Naive B cell (primary cell): ENCODE data around the gene UCP3. TPM values are rescaled to one million over a fixed set of nuclear protein-coding genes. Genes with fewer than 3 reads are reported as not detected.

Experiments used
- ATAC-seq, 2 donors: fragments of 150-1000 bp; cut with Tn5 transposase; 2 replicates each; pipeline ENCODE4 v1.10.0; 2021; ENCODE audit warnings: low read depth in 2 of 2, mild to moderate bottlenecking in 2 of 2, moderate library complexity in 2 of 2
- DNase-seq: peaks from one replicate; pipeline ENCODE4 v3.0.0; 2022
- H3K27ac Mint-ChIP-seq, 6 donors: one replicate each; pipeline ENCODE4 v1.8.0; 2020 to 2022; ENCODE audit warnings: mild to moderate bottlenecking in 6 of 6, mixed read lengths in 6 of 6, moderate library complexity in 5 of 6, inconsistent platforms in 2 of 6
- H3K27me3 Mint-ChIP-seq, 3 donors: one replicate each; pipeline ENCODE4 v1.8.0; 2021 to 2022; ENCODE audit warnings: mixed read lengths in 3 of 3, mild to moderate bottlenecking in 1 of 3
- H3K36me3 Mint-ChIP-seq, 2 donors: one replicate each; pipeline ENCODE4 v1.8.0; 2020 to 2022; ENCODE audit warnings: mixed read lengths in 2 of 2, inconsistent platforms in 1 of 2, mild to moderate bottlenecking in 1 of 2
- H3K4me1 Mint-ChIP-seq, 3 donors: one replicate each; pipeline ENCODE4 v1.8.0; 2020 to 2022; ENCODE audit warnings: mixed read lengths in 3 of 3, inconsistent platforms in 1 of 3, mild to moderate bottlenecking in 1 of 3, moderate library complexity in 1 of 3
- H3K4me3 Mint-ChIP-seq, 8 donors: one replicate each; pipeline ENCODE4 v1.8.0; 2020 to 2022; ENCODE audit warnings: mild to moderate bottlenecking in 8 of 8, mixed read lengths in 8 of 8, moderate library complexity in 8 of 8, inconsistent platforms in 2 of 8
- H3K9me3 Mint-ChIP-seq, 7 donors: one replicate each; pipeline ENCODE4 v1.8.0; 2020 to 2022; ENCODE audit warnings: mixed read lengths in 7 of 7, mild to moderate bottlenecking in 5 of 7, inconsistent platforms in 2 of 7, moderate library complexity in 1 of 7
- polyA plus RNA-seq, 6 donors: library from polyadenylated mRNA; unstranded; fragments of 300-500 nt; fragmentation: Illumina TruSeq; gene quantifications; one replicate each; pipeline ENCODE4 v1.2.3, GENCODE V29; 2021; ENCODE audit warnings: low read depth in 6 of 6

The UCP3 gene
- polyA plus RNA-seq, 6 donors from 2014 or later: 0.09 to 0.31 (median 0.11) TPM; not detected in 3

DNA sequence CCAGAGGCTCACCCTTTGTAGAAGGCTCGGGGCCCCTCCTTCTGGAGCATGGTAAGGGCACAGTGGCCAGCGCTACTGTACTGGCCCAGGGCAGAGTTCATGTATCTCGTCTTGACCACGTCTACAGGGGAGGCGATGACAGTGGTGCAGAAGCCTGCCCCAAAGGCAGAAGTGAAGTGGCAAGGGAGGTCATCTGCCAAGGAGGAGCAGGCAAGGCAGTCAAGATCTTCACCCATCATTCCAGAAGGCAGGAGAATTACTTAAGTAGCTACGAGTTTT, 33.5 kb downstream of the UCP3 start:
- H3K4me3 Mint-ChIP-seq: peak overlapping the region in 7 of 8 donors; percentile 42 to 89 (median 65)
- H3K4me1 Mint-ChIP-seq: peaks cover 78 to 96% (median 86%) of the 10 kb centered on the region in 3 donors
- H3K9me3 Mint-ChIP-seq: peaks cover 0 to 5% (median 0%) of the 10 kb centered on the region in 7 donors
- no peaks in the 10 kb centered on the region for H3K27me3 Mint-ChIP-seq
- H3K36me3 Mint-ChIP-seq: peaks cover 36 to 40% of the 10 kb centered on the region in 2 donors
- ATAC-seq (no peak), DNase-seq (no peak)
- H3K27ac Mint-ChIP-seq: peak overlapping the region; percentile 19 to 99 (median 75)

GRCh38 chr11:73974604-73975478, 34.0 kb downstream of the UCP3 start:
- H3K27ac Mint-ChIP-seq: peak overlapping the region; percentile 23 to 99 (median 94)
- no peak for DNase-seq
- no peaks in the 10 kb centered on the region for H3K27me3 Mint-ChIP-seq
- peaks cover 30 to 38% of the 10 kb centered on the region in 2 donors for H3K36me3 Mint-ChIP-seq
- H3K9me3 Mint-ChIP-seq: peaks cover 0 to 5% (median 0%) of the 10 kb centered on the region in 7 donors
- peaks cover 78 to 96% (median 86%) of the 10 kb centered on the region in 3 donors for H3K4me1 Mint-ChIP-seq
- H3K4me3 Mint-ChIP-seq: peak overlapping the region; percentile 43 to 87 (median 66)
- ATAC-seq: peak in 1 of 2 donors; percentile 0

DNA sequence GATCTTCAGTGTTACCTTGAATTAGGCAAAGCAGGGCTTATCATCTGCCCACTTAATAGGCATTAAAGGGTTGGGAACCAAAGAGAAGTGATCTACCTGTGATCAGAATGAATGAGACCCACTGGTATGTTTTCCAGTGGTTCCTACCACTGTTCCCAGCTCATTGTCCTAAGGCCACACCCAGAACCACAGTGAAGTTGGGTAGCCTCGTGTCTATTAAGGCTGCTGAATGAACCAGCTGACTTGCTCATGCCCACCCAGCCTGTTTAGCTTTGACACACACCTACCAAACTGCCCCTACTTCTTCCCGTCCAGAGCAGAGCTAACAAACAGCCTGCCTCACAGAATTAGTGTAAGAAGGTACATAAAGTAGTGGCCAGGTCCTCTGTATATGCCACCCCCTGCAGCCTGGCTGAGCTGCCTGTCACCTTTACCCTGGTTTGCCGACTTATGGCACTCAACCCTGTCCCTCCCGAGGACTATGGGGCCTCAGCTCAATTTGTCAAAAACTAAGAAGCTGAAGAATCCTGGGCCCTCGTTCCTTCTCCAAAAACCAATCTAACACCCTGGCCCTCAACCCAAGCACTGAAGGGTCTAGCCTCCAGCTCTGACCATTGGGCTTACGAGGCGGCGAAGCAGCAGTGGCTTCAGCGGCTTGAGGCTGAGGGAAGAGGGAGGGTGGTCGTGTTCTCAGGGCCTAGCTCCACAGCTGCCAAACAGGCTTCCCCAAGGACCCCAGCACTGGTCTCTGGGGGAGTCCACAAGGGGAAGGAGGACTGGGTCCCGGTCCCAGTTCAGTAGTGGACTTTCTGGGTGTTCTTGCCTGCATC, 36.0 kb downstream of the UCP3 start:
- Mint-ChIP-seq H3K27me3 (no peaks in the 10 kb centered on the region), H3K4me3 (peak overlapping the region; percentile 2 to 80 (median 56)), H3K4me1 (peaks cover 85 to 100% (median 95%) of the 10 kb centered on the region in 3 donors), H3K27ac (peak overlapping the region; percentile 81 to 99 (median 96)), H3K9me3 (peaks cover 0 to 5% (median 0%) of the 10 kb centered on the region in 7 donors), H3K36me3 (peaks cover 27 to 31% of the 10 kb centered on the region in 2 donors)
- DNase-seq: no peak
- ATAC-seq: peak; percentile 2 to 5

GRCh38 chr11:73972187-73972586, 36.7 kb downstream of the UCP3 start:
- H3K36me3 Mint-ChIP-seq: peaks cover 22 to 28% of the 10 kb centered on the region in 2 donors
- peak overlapping the region in 5 of 8 donors; percentile 6 to 65 (median 53) for H3K4me3 Mint-ChIP-seq
- no peak for DNase-seq
- H3K9me3 Mint-ChIP-seq: peaks cover 0 to 5% (median 0%) of the 10 kb centered on the region in 7 donors
- H3K4me1 Mint-ChIP-seq: peaks cover 80 to 96% (median 92%) of the 10 kb centered on the region in 3 donors
- peak overlapping the region; percentile 51 to 99 (median 94) for H3K27ac Mint-ChIP-seq
- no peak for ATAC-seq
- H3K27me3 Mint-ChIP-seq: no peaks in the 10 kb centered on the region

DNA sequence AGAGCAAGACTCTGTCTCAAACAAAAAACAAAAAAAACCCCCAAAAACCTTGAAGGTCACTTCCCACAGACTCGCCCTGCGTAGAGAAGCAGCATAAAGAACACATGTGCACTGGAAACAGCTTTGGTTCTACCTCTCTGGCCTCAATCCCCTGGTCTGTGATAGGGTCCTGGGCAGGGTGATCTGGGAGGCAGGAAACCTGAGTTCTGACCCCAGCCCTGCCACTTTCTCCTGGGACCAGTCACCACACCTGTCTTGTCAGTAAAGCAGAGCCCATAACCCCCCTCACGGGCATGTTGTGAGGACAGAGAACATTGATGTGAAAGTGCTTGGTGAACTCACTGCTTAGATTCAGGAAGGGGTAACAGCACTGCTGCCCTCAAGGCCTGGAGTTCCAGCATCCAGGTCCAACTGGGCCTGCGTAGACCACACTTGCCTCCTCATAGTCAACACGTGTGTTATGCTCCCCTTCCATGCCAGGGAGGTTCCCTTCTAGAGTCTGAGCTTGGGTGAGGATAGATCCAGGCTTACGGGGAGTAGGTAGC, 37.6 kb downstream of the UCP3 start:
- DNase-seq (no peak), ATAC-seq (peak in 1 of 2 donors; percentile 12)
- H3K27me3 Mint-ChIP-seq: no peaks in the 10 kb centered on the region
- peak overlapping the region; percentile 86 to 99 (median 92) for H3K27ac Mint-ChIP-seq
- peaks cover 18 to 19% of the 10 kb centered on the region in 2 donors for H3K36me3 Mint-ChIP-seq
- H3K4me1 Mint-ChIP-seq: peaks cover 72 to 87% (median 87%) of the 10 kb centered on the region in 3 donors
- H3K9me3 Mint-ChIP-seq: peaks cover 0 to 5% (median 0%) of the 10 kb centered on the region in 7 donors
- peak overlapping the region in 6 of 8 donors; percentile 37 to 70 (median 53) for H3K4me3 Mint-ChIP-seq

DNA sequence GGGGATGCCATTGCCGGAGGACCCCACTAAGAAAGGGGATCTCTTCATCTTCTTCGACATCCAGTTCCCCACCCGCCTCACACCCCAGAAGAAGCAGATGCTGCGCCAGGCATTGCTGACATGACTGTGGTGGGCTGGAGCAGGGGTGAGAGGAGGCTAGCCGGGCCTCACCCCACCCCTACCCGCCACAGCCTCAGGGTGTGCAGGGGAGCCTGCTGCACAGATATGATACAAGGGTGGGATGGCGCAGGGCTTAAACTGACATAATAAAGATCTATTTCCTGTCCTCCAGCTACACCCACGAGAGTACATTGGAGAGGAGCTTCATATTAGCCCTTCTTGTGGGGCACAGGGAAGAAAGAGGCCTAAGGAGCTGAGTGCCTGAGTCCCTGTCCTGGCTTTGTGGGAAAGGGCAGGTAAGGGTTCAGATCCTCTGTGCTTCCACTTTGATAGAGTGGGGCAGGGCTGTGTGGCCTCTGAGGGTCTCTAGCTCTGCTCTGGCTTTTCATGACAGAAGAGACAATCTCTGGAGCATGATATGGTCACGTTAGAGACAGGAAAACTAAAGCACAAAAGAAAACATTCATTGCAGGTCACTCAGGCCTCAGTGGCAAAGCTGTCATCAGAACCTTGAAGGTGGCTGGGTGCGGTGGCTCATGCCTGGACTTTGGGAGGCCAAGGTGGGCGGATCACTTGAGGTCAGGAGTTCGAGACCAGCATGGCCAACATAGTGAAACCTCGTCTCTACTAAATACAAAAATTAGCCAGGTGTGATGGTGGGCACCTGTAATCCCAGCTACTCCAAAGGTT, 38.7 kb downstream of the UCP3 start:
- Mint-ChIP-seq H3K36me3 (peaks cover 11 to 15% of the 10 kb centered on the region in 2 donors), H3K27ac (peak overlapping the region; percentile 44 to 99 (median 86)), H3K27me3 (no peaks in the 10 kb centered on the region), H3K9me3 (peaks cover 0 to 2% (median 0%) of the 10 kb centered on the region in 7 donors), H3K4me1 (peaks cover 65 to 81% (median 79%) of the 10 kb centered on the region in 3 donors), H3K4me3 (peak overlapping the region in 7 of 8 donors; percentile 9 to 79 (median 56))
- DNase-seq (no peak), ATAC-seq (peak in 1 of 2 donors; percentile 4)

DNA sequence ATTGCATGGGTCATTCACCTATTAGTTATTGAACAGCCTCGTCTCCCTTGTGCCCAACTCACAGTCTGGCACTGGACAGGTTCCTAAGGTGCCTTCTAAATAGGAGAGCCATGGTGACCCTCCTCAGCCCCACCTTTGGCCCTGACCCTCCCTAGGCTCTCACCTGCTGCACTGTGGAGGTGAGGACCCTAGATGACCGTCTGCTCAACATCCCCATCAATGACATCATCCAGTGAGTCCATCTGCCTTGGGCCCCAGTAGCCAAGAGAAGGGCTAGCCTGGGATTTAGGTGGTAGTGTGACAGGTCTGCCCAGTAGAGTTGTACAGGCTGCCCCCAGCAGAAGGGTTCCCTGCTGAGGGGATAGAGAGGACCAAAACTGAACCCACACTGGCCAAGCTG, 39.8 kb downstream of the UCP3 start:
- H3K9me3 Mint-ChIP-seq: no peaks in the 10 kb centered on the region
- peaks cover 59 to 77% (median 74%) of the 10 kb centered on the region in 3 donors for H3K4me1 Mint-ChIP-seq
- H3K4me3 Mint-ChIP-seq: peak overlapping the region in 4 of 8 donors; percentile 5 to 30 (median 16)
- H3K27me3 Mint-ChIP-seq: no peaks in the 10 kb centered on the region
- peak overlapping the region; percentile 62 to 99 (median 89) for H3K27ac Mint-ChIP-seq
- peaks cover 0 to 4% of the 10 kb centered on the region in 2 donors for H3K36me3 Mint-ChIP-seq
- no peak for DNase-seq
- no peak for ATAC-seq

GRCh38 chr11:73968356-73968966, 40.4 kb downstream of the UCP3 start:
- Mint-ChIP-seq H3K4me3 (peak overlapping the region in 5 of 8 donors; percentile 14 to 61 (median 47)), H3K9me3 (no peaks in the 10 kb centered on the region), H3K27me3 (no peaks in the 10 kb centered on the region), H3K4me1 (peaks cover 55 to 75% (median 69%) of the 10 kb centered on the region in 3 donors), H3K36me3 (no peaks in the 10 kb centered on the region), H3K27ac (peak overlapping the region; percentile 62 to 99 (median 88))
- DNase-seq: no peak
- ATAC-seq: no peak

DNA sequence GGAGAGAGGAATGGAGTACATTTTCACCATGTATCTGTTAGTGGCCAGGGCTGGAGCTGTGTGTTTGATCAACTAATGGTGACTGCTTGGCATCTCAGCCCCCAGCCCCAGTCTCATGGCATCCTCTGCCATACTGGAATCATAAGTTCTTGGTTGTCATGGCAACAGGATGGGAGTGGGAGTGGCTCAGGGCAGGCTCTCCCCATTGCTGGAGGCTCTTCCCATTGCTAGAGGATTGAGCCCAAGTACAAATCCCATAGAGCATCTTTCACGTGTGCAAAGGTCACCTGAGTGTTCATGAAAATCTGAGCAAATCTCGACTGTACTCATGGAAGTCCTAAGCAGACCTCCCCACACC, 43.1 kb downstream of the UCP3 start:
- ATAC-seq: no peak
- Mint-ChIP-seq H3K4me3 (peak overlapping the region in 1 of 8 donors; percentile 22), H3K27ac (peak overlapping the region in 2 of 6 donors; percentile 54 to 60), H3K27me3 (no peaks in the 10 kb centered on the region), H3K36me3 (no peaks in the 10 kb centered on the region), H3K9me3 (no peaks in the 10 kb centered on the region), H3K4me1 (peaks cover 33 to 48% (median 42%) of the 10 kb centered on the region in 3 donors)
- DNase-seq: no peak

GRCh38 chr11:73965076-73965763, 43.7 kb downstream of the UCP3 start:
- ATAC-seq: no peak
- peak overlapping the region in 2 of 6 donors; percentile 37 to 54 for H3K27ac Mint-ChIP-seq
- H3K27me3 Mint-ChIP-seq: no peaks in the 10 kb centered on the region
- DNase-seq: no peak
- peaks cover 31 to 43% (median 37%) of the 10 kb centered on the region in 3 donors for H3K4me1 Mint-ChIP-seq
- no peak overlapping the region for H3K4me3 Mint-ChIP-seq
- H3K36me3 Mint-ChIP-seq: no peaks in the 10 kb centered on the region
- no peaks in the 10 kb centered on the region for H3K9me3 Mint-ChIP-seq

DNA sequence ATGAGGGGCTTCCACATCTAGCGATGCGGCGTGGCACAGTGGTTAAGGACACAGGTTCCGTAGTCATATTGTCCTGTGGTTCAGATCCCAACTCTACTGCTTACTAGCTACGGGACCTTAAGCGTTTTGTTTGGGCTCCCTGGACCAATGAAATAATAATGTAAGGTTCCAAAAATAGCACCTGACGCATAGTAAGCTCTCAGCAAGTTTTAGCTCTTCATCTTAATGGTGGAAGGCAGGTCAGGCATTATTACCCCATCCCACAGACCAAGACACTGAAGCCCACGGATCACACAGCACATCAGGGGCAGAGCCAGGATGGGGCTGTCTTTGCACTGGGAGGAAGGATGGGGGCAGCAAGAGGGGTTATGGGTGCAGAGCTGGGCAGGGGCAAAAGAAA, 45.0 kb downstream of the UCP3 start:
- ATAC-seq (peak in 1 of 2 donors; percentile 3), DNase-seq (no peak)
- H3K36me3 Mint-ChIP-seq: no peaks in the 10 kb centered on the region
- peak overlapping the region in 4 of 8 donors; percentile 2 to 42 (median 19) for H3K4me3 Mint-ChIP-seq
- no peaks in the 10 kb centered on the region for H3K27me3 Mint-ChIP-seq
- no peaks in the 10 kb centered on the region for H3K9me3 Mint-ChIP-seq
- peaks cover 18 to 29% (median 23%) of the 10 kb centered on the region in 3 donors for H3K4me1 Mint-ChIP-seq
- peak overlapping the region in 4 of 6 donors; percentile 57 to 93 (median 71) for H3K27ac Mint-ChIP-seq
